Left colon (tissue), 2 donors: Measurements from ENCODE around the gene SCFD1. TPM values are rescaled to one million over a fixed set of nuclear protein-coding genes. Genes with fewer than 3 reads are reported as not detected.

Experiments used
- ATAC-seq: fragments of 200-7000 bp; cut with Tn5 transposase; one replicate; pipeline ENCODE4 v1.9.1; 2020; ENCODE audit warnings: mild to moderate bottlenecking, moderate library complexity
- DNase-seq, 2 donors: peaks; one replicate each; pipeline ENCODE4 v3.0.0-alpha.2; 2020
- intact Hi-C, 2 donors: fragments of 100-400 bp; cut with DNase I in 1 of 2; cut with micrococcal nuclease in 1 of 2; formaldehyde crosslinking; loops; one replicate each; pipeline versions ENCODE4 v1.11.2 to v1.14.0; 2022; cut with DNase I, micrococcal nuclease
- total RNA-seq, 2 donors: library from RNA; stranded (reverse); fragmentation: NEBNext Ultra II Directional; extraction: Animal tissue kit (Norgen Biotek cat#: 25700); gene quantifications; one replicate each; pipeline ENCODE4 v1.2.1, GENCODE V29; 2021
- donor health status: DM: no; HTN: no; CAD: no.
- donor health status: DM: yes; HTN: yes; CAD: no.

Gene SCFD1
- total RNA-seq, 2 donors from 2014 or later: 77.8 to 79.1 TPM

DNA sequence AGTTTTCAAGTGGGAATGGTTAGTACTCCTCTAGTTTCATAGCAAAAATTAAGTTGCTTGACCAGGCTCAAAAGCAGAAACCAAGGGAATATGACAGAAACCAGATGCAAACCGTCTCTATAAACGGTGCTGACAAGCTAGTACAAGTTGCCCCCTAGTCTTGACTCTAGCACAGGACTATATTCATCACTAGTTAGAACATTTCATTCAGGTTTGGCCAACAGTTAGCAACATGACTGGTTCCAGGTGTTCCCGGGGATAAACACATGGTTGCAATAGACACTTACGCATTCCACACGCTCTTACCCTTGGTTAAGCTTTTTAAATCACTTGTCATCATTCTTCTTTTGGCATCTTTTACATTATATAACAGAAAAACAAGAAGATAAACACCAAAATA, 103.6 kb downstream of the SCFD1 start:
- intact Hi-C loops: no loop called here
- DNase-seq: no peak
- ATAC-seq: no peak

DNA sequence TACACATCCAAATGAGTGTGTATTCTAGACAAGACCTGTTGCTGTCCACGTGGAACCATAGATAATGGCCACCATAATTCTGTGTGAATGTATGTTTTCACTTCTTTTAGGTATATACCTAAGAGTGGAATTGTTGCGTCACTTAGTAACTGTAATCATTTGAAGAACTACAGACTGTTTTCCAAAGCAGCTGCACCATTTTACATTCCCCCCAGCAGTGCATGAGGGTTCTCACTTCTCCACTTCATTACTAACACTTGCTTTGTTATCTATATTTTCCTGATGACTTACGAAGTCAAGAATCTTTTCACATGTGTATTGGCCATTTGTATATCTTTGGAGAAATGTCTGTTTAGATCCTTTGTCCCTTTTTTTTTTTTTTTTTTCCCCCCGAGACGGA, 106.4 kb downstream of the SCFD1 start:
- DNase-seq (no peak), ATAC-seq (no peak)
- intact Hi-C loops: no loop called here

DNA sequence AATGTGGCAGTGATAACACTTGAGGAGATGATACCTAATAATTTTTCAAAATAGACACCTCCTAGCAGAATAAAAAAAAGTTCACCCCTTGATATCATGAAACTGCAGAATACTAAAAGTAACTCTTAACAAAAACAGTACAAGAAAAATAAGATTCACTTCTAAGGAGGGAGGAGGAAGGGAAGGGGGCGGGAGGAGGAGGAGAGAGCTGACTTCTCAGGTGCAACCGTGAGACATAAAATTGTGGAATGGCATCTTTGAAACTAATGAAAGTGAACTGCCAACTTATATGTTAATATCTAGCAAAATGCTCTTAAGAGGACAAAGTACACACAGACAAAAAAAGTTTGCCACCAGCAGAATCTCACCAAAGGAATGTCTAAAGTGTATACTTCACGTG, 115.8 kb downstream of the SCFD1 start:
- no peak for DNase-seq
- intact Hi-C loops: no loop called here

DNA sequence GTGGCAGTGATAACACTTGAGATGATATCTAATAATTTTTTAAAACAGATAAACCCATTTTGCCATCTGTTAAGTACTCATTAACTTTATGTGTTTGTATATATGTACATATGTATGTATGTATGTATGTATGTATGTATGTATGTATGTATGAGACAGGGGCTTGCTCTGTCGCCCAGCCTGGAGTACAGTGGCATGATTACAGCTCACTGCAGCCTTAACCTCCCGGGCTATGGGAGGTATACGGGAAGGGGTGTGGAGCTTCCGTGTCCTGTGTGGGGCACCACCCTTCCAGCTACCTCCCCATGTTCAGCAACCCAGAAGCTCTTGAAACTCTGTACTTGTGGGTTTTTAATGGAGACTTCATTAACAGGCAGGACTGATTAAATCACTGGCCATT, 116.9 kb downstream of the SCFD1 start:
- ATAC-seq: no peak
- no peak for DNase-seq
- intact Hi-C loops: no loop called here

More for the DNA sequence above, 115.8 kb downstream of the SCFD1 start:
- ATAC-seq: no peak

DNA sequence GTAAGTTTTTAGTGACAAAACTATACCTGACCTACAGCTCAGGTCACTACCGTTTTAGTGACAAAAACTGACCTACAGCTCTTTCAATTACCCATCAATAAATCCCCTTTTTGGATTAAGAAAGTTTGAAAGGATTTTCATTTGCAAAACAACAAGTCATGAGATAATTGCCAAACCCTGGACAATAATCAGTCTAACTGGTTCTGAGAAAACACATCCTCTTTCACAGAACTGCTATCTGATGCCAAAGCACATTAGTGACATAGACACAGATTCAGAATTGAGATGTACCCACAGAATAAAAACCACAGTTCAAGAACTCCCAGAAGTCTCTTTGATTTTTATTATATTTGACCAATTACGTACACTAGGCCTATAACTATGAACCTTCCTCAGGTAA, 126.2 kb downstream of the SCFD1 start:
- DNase-seq (no peak), ATAC-seq (no peak)
- intact Hi-C loops: no loop called here

DNA sequence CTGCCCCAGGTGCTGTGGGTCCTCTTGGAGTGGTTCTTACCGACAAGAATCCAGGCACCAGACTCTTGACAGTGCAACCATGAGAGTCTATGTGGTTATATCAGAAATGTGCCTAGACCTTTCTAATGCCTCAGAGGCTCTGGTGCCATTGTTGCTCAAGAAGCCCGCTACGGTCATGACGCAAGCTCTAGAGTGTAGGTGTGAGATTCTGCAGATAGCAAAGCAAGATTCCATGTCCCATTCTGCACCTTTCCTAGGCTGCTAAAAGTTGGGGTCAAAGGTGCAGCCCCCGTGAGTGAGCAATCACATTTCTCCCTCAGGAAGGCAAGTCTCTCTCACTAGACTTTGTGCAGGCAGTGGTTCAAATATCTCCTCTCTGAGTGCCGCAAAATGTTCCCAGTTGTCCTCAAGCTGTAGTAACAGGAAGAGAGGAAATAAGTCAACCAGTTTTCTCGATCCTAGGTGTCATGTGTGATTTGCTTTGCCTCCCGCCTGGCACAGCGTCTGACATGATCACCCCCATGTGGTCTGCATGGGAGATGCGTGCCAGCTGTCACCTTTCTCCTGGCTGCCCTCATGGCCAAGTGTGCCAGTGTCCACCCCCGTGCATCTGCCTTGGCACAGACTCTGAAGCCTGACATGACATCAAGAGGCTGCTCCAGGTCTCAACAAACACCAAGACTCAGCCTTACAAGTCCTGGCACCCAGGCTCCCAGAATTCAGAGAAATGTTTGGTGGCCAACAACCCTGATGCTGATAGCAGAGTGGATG, 129.7 kb downstream of the SCFD1 start:
- ATAC-seq (peak; percentile 44), DNase-seq (no peak)
- intact Hi-C loops: no loop called here

- ATAC-seq (no peak), DNase-seq (no peak)
- intact Hi-C loops: no loop called here
Observed at GRCh38 chr14:30753452-30753851, 131.3 kb downstream of the SCFD1 start.

DNA sequence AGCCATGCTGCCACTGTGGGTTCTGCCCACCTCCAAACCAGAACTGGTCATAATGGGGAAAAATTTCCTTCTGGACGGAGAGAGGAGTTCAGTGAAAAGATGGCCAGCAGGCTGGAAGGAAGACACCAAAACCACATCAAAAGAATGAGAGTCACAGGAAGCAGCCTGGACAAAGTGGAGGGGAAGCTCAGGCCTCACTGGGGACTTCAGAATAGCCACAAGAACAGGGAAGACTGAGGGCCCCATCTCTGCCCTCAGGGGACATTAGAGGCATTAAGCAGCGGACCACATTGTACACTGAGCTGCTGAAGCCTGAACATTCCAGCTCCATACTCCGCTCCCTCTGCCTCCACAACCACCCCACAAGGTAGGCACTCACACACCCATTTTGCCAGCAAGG, 132.7 kb downstream of the SCFD1 start:
- DNase-seq (no peak), ATAC-seq (no peak)
- intact Hi-C loops: no loop called here

GRCh38 chr14:30756594-30756993, 134.5 kb downstream of the SCFD1 start:
- ATAC-seq (no peak), DNase-seq (no peak)
- intact Hi-C loops: no loop called here

DNA sequence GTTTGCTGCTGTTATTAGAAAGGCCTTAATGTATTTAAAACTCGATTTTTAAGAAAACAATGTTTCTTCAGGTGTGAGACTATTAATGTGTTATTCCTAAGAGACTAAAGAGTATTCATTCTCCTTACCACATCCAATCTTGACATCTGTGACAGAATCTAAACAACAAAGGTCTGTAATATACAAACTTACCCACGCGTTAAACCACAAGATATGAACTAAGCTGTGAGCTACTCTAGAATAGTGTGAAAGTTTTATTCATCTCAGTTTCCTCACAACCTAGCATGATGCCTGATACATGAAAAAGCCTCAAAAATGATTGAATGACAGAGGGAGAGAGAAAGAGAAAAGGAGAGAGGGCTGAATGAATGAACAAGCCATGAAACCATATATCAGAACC, 135.0 kb downstream of the SCFD1 start:
- ATAC-seq: no peak
- intact Hi-C loops: no loop called here
- no peak for DNase-seq

DNA sequence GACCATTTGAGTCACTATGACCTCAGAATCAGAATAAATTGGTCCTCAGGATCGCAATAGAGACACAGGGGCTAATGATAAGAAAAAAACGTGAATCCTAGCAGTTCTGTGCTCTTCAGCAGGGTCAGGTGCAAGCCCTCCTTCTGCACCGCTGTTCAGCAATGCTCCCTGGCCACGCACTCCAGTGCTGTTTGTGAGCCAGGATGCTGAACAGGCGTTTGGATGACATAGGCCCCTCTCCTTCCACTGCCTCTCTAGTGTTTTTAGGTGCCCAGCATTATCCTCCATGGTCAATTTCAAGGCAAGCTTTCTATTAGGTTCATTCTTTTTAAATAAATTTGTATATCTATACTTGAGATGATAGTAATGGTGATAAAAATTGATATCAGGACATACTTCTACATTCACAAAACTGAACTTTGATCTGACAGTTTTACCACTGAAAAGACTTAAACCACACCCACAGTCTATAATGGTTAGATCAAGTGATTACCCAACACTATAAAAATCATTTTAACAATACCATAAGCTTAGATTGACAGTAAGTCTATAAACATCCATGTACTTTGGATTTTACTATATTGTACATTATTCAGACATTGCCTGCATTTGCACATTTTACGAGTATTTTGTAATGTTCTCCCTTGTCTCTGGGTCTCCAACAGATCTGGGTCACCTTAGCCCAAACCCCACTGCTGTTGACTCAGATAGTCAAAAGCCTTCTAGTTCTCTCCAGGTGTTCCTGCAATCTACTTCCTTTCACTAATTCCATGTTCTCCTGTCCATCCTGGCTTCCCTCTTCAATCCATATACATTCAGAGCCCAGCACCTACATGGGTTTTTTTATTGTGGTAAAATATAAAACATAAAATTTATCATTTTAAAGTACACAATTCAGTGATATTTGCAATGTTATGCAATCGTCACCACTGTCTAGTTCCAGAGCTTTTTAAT, 137.3 kb downstream of the SCFD1 start:
- no peak for DNase-seq
- intact Hi-C loops: no loop called here
- ATAC-seq: peak; percentile 98

DNA sequence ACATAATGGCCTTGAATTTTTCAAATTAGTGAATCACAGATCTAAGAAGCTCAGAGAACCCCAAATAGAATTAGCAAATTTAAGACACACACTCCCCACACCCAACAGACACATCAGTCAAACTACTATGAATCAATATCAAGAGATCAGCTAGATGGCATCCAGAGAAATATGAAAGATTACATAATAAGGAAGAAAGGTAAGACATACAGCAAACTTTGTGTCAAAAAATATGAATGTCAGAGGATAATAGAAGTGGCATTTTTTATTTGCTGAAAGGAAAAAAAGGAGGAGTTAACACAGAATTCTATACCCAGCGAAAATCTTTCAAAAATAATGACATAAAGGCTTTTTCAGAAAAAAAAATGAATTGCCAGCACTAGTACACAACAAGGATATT, 141.8 kb downstream of the SCFD1 start:
- intact Hi-C loops: no loop called here
- no peak for DNase-seq
- no peak for ATAC-seq

DNA sequence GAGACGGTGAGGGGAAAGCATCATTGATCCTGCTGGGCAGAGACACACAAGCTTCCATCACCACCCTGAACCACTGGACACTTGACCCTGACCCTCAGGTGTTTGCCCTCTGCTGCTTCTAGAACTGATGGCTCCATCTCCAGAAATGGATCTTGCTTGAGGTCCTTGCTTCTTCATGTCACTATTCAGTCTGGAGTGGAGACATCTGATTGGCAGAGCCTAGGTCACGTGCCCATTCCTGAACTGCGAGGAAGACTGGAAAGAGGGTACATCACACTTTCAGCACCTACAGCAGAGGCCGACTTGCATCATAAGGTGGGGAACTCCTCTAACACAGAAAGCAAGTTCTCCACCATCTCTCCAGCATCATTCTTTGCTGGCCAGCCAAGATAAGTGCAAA, 145.5 kb downstream of the SCFD1 start:
- intact Hi-C loops: no loop called here
- ATAC-seq (no peak), DNase-seq (no peak)

DNA sequence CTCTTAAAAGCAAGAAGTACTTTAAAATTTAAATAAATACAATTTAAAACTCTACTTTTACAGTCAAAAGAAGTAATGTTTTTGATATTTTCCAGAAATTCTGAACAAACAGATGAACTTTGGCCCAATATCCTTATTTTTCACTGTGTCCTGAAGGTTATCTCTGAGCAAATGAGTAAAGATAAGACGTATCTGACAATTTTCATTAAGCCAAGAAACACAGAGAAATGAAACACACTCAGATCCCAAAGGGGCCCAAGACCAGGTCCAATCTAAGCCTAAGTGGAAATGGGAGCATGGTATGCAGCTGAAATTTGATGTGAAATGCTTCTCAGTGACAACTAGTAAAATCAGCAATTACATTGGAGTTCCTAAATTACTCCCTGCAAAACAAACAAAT, 146.7 kb downstream of the SCFD1 start:
- DNase-seq (no peak), ATAC-seq (no peak)
- intact Hi-C loops: no loop called here

- no peak for DNase-seq
- intact Hi-C loops: no loop called here
- peak; percentile 16 for ATAC-seq
Observed at GRCh38 chr14:30770376-30770775, 148.3 kb downstream of the SCFD1 start.

- no peak for DNase-seq
- intact Hi-C loops: no loop called here
- no peak for ATAC-seq
Observed at GRCh38 chr14:30771595-30771994, 149.5 kb downstream of the SCFD1 start.

DNA sequence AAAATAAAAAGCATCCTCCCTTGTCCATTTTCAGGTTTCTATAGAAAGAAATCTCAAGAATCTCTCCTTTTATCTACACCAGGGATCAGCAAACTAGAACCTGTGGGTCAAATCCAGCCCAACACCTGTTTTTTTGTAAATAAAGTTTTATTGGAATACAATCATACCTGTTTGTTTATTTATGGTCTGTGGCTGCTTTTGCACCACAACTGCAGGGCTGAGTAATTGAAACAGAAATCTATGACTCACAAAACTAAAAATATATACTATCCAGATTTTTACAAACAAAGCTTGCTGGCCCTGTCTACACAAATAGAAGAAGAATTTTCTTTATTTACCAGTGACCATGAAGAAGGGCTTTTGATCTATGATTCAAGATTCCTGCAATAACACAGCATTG, 157.1 kb downstream of the SCFD1 start:
- ATAC-seq: no peak
- intact Hi-C loops: no loop called here
- DNase-seq: no peak
